ENCODE results near the gene PLEKHG5.

DNA sequence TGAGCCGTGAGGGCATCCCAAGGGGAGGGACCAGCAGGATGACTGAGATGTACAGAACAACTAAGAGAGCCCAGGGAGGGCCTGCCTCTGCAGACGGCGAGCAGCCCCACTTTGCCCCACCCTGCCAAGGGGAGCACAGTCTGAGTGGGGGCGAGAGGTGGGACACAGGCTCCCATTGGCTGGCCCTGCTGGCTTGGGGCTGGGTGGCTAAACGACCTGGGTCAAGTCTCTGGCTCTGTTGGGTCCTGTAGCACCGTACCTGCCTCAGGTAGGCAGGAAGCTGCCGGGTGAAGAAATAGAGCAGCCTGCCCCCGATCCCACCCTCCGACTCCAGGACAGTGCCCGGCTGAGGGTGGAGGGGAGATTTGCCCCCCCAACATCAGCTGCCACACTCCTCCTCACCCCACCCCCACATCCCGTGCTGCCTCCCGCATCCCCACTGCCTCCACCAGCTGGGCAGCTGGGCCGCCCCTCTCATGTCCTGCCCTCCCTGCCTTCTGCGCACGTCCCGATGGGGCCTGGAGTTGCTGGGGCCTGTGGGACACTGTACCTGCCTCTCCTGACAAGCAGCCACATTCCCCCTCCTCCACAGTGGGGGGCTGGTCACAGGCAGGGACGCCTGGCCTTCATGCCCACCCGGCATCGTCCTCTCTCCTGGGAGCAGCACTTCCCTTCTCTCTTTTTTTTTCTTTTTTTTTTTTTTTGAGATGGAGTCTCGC is 12.6 kb upstream of the PLEKHG5 start:
- TF ChIP-seq, protein P1, sequence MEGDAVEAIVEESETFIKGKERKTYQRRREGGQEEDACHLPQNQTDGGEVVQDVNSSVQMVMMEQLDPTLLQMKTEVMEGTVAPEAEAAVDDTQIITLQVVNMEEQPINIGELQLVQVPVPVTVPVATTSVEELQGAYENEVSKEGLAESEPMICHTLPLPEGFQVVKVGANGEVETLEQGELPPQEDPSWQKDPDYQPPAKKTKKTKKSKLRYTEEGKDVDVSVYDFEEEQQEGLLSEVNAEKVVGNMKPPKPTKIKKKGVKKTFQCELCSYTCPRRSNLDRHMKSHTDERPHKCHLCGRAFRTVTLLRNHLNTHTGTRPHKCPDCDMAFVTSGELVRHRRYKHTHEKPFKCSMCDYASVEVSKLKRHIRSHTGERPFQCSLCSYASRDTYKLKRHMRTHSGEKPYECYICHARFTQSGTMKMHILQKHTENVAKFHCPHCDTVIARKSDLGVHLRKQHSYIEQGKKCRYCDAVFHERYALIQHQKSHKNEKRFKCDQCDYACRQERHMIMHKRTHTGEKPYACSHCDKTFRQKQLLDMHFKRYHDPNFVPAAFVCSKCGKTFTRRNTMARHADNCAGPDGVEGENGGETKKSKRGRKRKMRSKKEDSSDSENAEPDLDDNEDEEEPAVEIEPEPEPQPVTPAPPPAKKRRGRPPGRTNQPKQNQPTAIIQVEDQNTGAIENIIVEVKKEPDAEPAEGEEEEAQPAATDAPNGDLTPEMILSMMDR (IDR thresholded peaks at IDR 0.05), result no peak
- no peak for TF ChIP-seq POLR2A (IDR thresholded peaks at IDR 0.05)
